Esophagus mucosa (tissue), 1 donor: ENCODE results near the gene BIN1. TPM values are rescaled to one million over a fixed set of nuclear protein-coding genes. Genes with fewer than 3 reads are reported as not detected.

Source experiments
- ATAC-seq: fragments of 200-7000 bp; cut with Tn5 transposase; one replicate; pipeline ENCODE4 v1.9.1; 2020
- total RNA-seq: library from RNA; stranded (reverse); gene quantifications from one replicate; pipeline ENCODE4 v1.2.4, GENCODE V29; 2023
- donor health status: DM: yes; HTN: yes; CAD: no.

BIN1 gene
- total RNA-seq, 1 donor from 2014 or later = 4.5 TPM

DNA sequence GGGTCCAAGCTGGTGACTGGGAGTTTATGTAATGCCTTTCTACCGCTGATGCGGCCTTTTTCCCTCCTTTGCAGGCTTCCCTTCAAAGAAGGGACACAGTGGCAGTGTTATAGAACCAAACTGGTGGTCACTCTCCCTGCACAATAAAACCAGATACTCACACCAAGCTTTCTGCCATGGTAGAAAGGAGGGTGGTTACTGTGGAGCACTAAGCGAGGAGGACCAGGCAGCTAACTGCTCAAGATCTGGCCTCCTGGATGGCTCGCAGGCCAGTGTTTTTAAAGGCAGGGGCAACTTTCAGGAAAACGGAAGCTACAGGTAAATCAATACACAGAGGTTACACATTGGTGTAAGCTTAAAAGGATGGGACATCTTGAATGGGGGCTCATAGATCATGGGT, 89.4 kb downstream of the BIN1 start:
- no peak for ATAC-seq

DNA sequence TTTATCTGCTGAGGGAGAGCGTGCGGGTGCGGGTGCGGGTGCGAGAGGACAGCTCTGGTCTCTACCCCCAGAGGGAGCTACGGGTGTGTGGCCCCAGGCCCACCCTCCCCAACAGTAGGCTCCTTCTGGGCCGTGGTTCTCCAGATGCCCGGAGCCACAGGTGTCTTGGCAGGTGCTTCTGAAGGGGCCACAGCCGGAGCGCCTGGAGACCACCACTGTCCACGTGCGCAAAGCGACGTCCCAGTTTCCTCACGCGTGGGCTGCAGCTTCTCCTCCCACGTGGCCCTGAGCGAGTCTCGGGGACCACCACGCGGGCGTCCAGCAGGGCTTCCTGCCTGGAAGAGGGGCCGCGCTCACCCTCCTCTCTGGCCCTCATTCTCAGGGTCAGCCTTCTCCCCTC, 90.6 kb downstream of the BIN1 start:
- no peak for ATAC-seq

DNA sequence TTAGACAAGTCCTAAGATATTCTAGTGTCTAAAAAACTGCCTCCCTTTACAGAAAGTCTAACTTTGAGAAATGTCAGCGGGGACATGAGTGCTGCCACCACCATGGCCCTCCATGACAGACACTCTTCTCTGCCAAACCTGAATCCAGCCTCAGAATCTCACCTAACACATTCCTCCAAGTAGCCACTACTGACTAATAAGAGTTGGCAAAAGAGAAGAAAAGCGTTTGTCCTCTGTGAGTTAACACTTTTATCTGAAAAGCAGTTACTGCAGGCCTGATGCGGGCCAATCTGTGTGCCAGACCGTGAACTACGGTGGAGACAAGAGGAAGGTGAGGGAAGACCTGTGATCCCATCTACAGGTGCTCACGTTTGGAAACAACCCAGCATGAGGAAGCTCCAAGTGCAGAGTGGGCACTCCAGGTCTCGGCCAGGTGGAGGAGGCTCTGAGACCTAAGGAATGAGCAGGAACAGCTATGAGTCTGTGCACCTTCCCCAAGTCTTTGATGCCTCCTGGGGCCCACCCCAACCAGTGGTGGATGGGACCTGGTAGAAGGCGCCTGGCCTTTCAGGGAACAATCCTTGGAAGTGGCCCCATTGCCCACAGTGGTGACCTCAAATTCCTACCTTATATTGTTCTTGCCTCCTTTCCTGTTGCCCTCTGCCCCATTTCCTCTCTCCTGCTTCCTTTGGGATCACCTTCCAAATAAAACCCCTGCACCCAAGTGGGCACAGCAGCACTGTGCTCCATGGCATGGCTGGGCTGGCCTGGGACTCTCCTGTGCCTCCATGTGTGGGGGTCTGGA, 91.6 kb downstream of the BIN1 start:
- no peak for ATAC-seq

DNA sequence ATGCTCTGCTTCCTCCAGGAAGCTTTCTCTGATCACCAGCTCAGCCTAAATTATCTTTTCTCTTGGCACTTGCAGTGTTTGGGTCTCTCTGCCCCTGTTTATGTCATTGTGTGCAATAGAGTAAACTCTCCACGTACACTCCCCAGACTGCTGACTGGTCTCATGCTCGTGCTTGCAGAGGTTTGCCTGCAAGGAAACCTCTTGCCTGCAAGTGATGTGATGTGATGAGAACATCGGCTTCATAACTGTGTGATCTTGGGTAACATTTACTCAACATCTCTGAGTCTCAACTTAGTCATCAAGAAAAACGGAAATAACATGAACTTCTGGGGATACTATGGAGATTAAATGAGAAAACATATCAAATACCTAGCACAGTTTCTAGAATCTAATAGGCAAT, 92.3 kb downstream of the BIN1 start:
- peak; percentile 48 for ATAC-seq

DNA sequence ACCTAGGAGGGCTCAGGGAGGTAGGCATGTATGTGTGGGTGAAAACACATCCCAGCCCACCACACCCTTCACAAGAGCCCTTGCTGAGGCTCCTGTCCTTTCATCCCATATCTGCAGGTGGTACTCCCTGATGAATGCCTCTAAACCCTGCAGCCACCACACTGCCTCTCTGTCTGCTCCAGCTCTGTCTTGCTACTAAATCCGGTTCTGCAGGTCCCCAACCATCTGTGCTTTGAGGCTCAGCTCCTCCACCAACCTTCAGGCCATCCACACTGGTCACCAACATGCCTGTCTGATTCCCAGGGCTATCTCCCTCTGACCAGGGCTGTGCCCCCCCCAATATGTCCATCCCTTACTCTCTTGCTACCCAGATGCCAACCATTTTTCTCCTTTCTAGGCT, 92.7 kb downstream of the BIN1 start:
- ATAC-seq = no peak

DNA sequence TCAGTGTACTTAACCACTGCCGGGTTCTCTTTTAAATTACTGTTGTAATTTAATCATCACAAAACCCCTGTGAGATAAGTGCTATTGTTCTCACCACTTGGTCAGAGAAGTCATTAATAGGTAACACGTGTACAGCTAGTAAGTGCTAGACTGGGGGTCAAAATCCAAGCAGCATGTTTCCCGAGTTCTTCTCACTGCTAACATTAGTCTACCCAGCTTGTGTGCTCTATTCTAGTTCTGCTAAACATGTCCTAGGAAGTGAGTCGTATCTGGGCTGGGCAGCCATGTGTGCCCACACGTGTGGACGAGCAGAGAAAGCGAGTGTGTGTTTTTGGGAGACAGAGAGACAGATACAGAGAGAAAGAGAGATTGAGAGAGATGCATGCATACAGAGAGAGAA, 94.1 kb downstream of the BIN1 start:
- no peak for ATAC-seq

DNA sequence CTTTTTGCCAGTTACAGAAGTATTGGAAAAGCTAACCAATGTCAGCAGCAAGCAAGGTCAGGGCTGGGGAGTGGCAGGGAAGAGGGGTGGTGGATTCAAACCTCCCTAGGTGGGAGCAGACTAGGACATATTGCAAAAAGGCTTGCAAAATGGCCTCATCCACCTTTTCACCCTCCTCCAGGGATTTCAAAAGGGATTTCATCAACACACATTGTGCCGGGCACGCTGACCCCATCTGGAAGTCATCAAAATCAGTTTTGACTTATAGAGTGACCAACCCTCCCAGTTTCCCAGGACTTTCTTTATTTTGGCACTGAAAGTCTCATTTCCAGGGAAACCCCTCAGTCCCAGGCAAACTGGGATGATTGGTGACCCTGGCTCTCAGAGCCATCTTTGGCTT, 94.7 kb downstream of the BIN1 start:
- ATAC-seq = no peak

DNA sequence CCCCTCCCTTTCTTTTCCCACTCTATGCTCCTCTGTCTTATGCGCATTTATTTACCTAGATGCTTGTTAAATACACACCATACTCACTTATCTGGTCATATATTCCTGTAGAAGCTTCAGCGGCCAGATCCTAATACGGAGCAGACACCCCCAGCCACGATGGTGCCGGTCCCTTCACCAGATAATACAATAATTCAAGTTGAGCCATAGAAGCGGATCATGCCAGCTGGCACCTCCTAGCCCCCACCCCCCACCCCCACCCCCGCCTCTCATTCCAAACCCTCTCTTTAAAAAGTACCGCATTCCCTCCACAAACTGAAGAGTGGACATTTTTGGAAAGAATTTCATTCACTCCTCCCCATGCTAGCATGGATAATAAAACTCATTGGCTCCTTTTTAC, 95.2 kb downstream of the BIN1 start:
- ATAC-seq = no peak

DNA sequence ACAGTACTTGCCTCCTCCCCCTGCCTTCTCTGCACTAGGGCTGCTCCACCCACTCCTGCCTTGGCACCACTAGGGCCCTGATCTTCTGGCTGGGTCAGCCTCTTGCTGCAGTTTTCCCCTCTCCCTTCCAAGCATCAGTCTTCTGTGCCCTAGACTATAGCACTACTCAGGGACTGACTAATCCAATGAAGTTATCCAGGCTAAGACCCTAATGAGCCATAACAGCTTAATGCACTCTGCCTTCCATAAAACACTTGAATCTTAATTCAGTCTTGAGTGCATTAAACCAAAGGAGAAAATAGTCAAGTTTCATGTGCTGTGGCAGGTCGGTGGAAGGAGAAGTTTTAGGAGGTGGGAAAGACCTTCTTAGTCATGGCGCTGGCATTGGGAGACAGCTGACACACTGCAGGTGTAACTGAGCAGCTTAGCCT, 95.7 kb downstream of the BIN1 start:
- no peak for ATAC-seq

DNA sequence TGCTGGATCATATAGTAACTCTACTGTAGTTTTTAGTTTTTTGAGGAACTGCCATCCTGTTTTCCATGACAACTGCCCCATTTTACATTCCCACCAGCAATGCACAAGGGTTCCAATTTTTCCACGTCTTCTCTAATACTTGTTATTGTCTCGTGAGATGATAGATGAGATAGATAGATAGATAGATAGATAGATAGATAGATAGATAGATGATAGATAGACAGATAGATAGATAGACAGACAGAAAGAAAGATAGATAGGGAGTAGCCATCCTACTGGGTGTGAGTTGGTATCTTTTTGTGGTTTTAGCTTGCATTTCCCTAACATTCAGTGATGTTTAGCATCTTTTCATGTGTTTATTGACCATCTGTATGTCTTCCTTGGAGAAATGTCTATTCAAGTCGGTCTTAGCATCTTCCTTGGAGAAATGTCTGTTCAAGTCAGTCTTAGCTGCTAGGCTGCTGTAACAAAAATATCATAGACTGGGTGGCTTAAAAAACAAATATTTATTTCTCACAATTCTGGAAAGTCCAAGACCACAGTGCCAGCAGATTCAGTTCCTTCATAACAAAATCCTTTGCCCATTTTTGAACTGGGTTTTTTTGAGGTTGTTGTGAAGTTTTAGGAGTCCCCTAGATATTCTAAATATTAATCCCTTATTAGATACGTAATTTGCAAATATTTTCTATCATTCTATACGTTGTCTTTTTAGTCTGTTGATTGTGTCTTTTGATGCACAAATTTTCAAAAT, 98.5 kb downstream of the BIN1 start:
- ATAC-seq = no peak

DNA sequence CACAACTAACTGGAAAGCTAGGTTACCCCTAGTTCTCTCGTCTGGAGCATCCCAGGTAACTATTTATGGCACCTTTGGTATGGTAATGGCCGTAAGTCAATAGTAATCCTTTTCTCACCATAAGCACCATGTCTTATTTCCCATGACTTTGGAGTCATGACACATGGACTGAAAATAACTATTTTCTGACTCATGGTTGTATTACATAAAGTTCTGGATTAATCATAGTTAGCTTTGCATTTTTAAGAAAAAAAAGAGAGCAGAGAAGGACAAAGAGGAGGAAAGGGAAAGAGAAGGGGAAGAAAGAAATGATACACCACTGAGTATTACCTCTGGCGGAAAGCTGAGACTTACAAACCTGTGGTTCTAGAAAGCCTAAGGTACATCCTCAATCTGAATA, 99.3 kb downstream of the BIN1 start:
- ATAC-seq = no peak

DNA sequence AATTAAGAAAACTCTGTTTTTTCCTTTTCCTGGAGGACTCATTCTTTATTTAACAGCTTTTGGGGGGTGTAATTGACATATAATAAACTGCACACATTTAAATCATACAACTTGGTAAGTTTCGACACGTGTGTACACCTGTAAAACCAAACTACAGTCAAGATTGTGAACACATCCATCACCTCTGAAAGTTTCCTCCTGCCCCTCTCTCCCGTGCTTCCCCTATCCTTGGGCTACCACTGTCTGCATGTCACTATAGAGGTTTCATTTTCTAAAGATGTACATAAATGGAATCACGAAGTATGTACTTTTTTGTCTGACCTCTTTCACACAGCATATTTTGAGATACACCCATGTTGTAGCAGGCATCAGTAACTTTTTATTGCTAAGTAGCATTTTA, 100.0 kb downstream of the BIN1 start:
- ATAC-seq = no peak

DNA sequence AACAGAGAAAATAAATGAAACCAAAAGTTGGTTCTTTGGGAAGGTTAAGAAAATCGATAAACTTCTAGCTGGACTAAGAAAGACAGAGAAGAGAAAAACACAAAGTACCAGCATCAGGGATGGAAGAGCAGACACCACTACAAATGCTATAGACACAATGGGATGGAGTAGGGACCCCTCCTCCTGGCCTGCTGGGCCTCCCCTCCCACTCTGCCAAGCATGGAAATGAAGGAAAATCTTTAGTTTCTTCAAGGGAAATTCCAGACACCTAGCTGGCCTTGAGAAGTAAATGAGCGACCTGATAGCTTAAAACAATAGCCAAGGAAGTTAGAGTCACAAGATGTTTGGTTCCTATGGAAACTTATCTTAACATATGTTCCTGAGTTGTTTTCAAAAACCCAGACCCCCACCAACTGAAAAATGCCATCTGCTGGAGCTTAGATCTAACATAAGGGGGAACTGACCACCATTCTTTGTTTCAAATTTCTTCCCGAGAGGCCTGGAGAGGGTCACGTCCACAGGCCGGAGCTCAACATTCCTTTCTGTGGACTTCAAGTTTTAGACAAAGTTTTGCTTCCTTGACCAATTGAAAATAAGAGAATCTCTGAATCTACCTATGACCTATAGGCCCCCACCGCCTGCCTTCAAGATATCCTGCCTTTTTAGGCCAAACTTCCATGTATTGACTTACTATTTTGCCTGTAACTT, 101.9 kb downstream of the BIN1 start:
- no peak for ATAC-seq

DNA sequence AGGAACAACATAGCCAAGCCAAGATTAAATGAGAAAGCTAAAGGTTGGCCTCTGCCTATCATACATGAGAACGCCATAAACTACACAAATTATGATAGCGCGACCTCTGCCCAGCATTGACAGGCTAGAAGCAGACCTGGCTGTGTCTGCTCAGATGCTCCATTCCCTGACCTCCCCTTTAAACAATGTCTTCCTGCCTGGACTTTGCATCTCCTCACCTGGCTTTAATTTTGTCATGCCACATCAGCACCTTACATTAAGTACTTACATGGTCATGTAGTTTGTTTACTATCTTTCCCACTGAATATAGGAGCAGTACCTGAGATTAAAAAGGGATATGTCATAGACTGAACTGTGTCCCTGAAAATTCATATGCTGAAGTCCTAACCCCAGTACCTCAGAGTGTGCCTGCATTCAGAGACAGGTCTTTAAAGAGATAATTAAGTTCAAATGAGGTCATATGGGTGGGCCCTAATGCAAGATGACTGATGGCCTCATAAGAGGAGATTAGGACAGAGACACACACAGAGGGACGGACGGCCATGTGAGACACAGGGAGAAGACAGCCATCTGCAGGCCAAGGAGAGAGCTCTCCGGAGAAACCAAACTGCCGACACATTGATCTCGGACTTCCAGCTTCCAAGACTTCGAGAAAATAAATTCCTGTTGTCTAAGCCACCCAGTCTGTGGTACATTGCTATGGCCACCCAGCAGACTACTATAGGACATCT, 103.7 kb downstream of the BIN1 start:
- ATAC-seq = no peak

DNA sequence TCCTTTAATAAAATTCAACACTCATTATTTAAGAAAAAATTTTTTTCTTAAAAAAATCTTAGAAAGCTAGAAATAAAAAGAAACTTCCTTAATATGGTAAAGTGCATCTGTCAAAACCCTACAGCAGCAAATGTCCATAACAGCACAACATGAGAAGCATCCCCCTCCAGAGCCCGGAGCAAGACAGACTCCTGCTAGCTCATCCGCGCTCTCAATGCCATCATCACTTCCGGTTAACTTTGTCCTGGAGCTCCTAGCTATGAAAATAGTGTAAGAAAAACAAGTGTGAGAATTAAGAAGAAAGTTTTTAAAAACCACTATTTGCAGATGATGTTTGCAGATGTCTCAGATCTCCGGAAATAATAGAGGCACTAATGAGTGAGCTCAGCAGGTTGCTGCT, 105.2 kb downstream of the BIN1 start:
- no peak for ATAC-seq

DNA sequence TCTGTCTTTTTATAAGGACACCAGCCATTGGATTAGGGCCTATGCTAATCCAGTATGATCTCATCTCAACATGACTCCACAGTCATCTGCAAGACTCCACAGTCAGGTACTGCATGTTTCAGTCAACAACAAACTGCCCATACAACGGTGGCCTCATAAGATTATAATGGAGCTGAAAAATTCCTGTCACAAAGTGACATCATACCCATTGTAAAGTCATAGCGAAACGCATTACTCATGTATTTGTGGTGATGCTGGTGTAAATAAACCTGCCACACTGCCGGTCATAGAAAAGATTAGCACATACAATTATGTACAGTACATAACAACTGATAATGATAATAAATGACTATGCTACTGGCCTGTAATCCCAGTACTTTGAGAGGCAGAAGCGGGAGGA, 106.0 kb downstream of the BIN1 start:
- peak; percentile 35 for ATAC-seq

DNA sequence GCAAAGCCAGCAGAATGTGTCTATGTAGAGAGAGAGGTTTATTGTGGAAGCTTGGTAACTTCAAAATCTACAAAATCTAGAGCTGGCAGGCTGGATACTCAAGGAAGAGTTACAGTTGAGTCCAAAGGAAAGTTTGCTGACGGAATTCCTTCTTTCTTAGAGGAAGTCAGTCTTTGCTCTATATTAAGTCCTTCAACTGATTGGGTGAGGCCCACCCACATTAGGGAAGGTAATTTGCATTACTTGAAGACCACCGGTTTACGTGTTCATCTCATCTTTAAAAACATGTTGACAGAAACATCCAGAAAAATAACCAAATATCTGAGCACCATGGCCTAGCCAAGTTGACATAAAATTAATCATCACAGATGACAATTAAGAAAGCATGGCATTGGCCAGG, 106.8 kb downstream of the BIN1 start:
- ATAC-seq = no peak

DNA sequence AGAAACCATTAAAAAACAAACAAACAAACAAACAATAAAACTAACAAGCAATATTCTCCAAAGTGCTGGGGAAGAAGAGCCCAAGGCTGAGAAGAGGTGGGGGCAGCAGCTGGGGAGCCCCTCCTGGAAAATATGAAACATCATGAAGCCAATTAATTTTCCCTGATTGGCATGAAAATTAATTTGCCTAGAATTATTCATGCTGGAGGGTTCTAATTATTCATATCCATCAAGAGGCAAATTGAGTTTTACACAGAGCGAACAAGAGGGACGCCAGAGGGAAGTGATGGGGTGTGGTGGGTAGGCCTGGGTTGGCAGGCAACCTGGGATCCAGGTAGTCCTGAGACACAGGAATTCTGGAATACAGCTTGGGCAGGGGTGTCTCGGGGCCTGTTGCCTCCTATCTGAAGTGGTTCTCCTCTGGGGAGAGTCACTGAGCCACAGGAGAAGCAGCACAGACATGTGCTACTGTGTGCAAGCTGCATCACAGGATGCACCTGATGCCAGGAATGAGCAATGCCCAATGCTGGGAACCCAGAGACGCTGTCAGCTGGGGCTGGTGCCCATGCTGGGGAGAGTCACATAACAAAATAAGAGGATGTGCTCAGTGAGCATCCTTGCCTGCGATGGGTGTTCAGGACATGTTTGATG, 107.7 kb downstream of the BIN1 start:
- ATAC-seq = no peak

DNA sequence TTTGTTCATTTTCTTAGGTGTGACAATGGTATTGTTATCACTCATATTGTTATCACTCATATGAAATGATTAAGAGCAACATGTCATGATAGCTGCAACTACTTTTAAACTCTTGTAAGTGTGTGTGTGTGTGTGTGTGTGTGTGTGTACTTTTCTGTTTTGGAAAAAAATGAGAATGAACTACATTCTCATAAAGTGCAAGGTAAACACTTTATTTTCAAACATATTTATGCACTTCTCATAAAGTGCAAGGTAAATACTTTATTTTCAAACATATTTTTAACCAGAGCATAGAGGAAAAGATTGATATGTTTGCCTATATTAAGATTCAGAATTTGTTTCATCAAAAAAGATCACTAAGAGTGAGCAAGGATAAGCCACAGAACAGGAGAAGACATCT, 108.5 kb downstream of the BIN1 start:
- ATAC-seq = no peak
